H1 (cell line): ENCODE data around the gene SIK3. TPM values are rescaled to one million over a fixed set of nuclear protein-coding genes. Genes with fewer than 3 reads are reported as not detected.

ENCODE experiments used
- CHD7 ChIP-seq: fragments of 300-600 bp; sonication (generic); IDR thresholded peaks from 2 replicates; pipeline ENCODE4 v1.7.1; 2012; ENCODE audit warnings: low read length, moderate library complexity, mild to moderate bottlenecking, inconsistent platforms; ENCODE audit not compliant: insufficient replicate concordance
- CTBP2 ChIP-seq: IDR thresholded peaks from 2 replicates; pipeline ENCODE4 v1.7.0; 2011; ENCODE audit warnings: borderline replicate concordance, mild to moderate bottlenecking, moderate library complexity, mixed read lengths, low read length; ENCODE audit not compliant: insufficient read depth, insufficient read length
- polyA plus RNA-seq, 7 experiments: library from polyadenylated mRNA; depleted of rRNA in 3 of 7; stranded (reverse) in 5 of 7; unstranded in 2 of 7; fragments of >200 nt in 5 of 7; fragments of 200-250 nt in 2 of 7; gene quantifications; 1 replicate in 5 of 7; 2 replicates in 1 of 7; 4 replicates in 1 of 7; pipeline versions ENCODE4 v1.2.1 to v1.2.3, GENCODE V29; 2011 to 2013; ENCODE audit warnings: missing spikeins in 2 of 7, mixed read lengths in 2 of 7
- total RNA-seq: library from RNA; stranded (reverse); fragmentation: NEBNext Ultra II Directional; extraction: Animal tissue kit (Norgen Biotek cat#: 25700); gene quantifications from 2 replicates; pipeline ENCODE4 v1.2.1, GENCODE V29; 2021

The SIK3 gene
- total and polyA plus RNA-seq, 2 of the 8 experiments (the other 6 are each of a cell fraction or from before 2014, with no cell fraction given), result 19.9 to 32.1 TPM

GRCh38 chr11:116970485-116971292 is 127.5 kb downstream of the SIK3 start (continued):
- TF ChIP-seq CHD7 (no peak), CTBP2 (no peak)
- TF ChIP-seq, all 59 proteins: peak for 0
